HG03342 (cell line): ENCODE measurements around the gene ZP1.

Experiments used
- ATAC-seq: cut with Tn5 transposase; IDR thresholded peaks from one replicate; pipeline ENCODE4 v1.9.1; 2021; ENCODE audit warnings: mild to moderate bottlenecking, moderate library complexity; ENCODE audit not compliant: unreplicated experiment

The ZP1 gene

DNA sequence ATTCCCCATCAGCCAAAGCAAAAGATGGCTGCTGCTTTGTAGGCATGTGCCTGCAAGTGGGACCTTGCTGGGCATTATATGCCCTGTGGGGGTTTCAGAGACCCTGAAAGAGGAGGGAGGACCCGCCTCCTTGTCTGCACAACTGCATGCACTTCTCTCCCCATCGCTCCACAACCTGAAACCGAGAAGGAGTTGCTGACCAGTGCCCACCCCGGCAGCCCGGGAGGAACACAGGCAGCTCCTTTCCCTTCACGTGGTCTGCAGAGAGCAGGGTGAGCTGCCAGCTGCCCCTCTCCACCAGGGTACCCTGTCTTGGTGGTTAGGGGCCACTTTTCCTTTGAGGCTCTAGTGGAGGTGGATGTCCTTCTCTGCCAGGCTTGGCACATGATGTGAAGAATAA is 55.6 kb downstream of the ZP1 start:
- ATAC-seq, result no peak

DNA sequence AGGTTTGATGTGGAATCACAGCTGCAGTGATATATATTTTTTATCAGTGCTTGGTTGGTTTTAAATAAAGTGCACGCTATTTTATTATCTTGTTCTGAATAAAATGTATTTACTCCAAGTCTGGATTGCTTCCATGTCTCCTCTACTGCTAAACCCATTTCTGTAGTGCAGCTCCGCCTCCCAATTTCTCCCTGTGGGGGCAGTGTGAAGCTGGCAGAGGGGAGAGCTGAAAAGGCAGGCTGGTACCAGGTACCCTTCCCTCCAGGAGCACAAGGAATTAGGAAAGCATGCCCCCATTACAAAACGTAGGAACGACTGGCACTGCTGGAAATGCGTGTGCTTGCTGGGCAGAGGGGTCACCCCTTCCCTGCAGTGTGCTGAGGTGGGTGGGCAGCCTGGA is 56.0 kb downstream of the ZP1 start:
- ATAC-seq, result no peak

GRCh38 chr11:60923800-60924109 is 56.4 kb downstream of the ZP1 start:
- ATAC-seq, result no peak

GRCh38 chr11:60924110-60924905 is 57.0 kb downstream of the ZP1 start, which contains the start of gene TMEM132A:
Gene TMEM132A (plus strand): TSS chr11:60924460. CDS start chr11:60924634, 174 bp downstream.
- no peak for ATAC-seq
